Right lobe of liver (tissue), 6 donors: ENCODE measurements around the gene GPER1. TPM values are rescaled to one million over a fixed set of nuclear protein-coding genes. Genes with fewer than 3 reads are reported as not detected.

Experiments
- ATAC-seq, 4 donors: fragments of 200-7000 bp; cut with Tn5 transposase; one replicate each; pipeline ENCODE4 v1.9.1; 2020; ENCODE audit warnings: mild to moderate bottlenecking in 4 of 4, moderate library complexity in 4 of 4
- DNase-seq, 3 donors: peaks; one replicate each; pipeline ENCODE4 v3.0.0-alpha.2; 2020
- H3K27ac ChIP-seq, 3 donors: fragments of 200-600 bp; one replicate each; pipeline ENCODE4 v1.8.0; 2022
- H3K27me3 ChIP-seq, 2 donors: fragments of 200-600 bp; one replicate each; pipeline ENCODE4 v1.8.0; 2022
- H3K36me3 ChIP-seq, 4 donors: fragments of 200-600 bp; sonication (generic) in 1 of 4; one replicate each; pipeline versions ENCODE4 v1.5.1 to v1.8.0; 2017 to 2022; ENCODE audit warnings: control low read depth in 1 of 4
- H3K4me1 ChIP-seq, 4 donors: fragments of 200-600 bp; sonication (generic) in 1 of 4; one replicate each; pipeline versions ENCODE4 v1.5.1 to v1.8.0; 2017 to 2022; ENCODE audit warnings: control low read depth in 1 of 4
- H3K4me3 ChIP-seq, 3 donors: fragments of 200-600 bp; one replicate each; pipeline ENCODE4 v1.8.0; 2022
- H3K9me3 ChIP-seq, 4 donors: fragments of 200-600 bp; sonication (generic) in 1 of 4; one replicate each; pipeline versions ENCODE4 v1.5.1 to v1.8.0; 2017 to 2022; ENCODE audit warnings: control low read depth in 1 of 4
- CTCF ChIP-seq, 4 donors: fragments of 200-600 bp in 3 of 4; fragments of 450-650 bp in 1 of 4; IDR thresholded peaks; one replicate each; pipeline versions ENCODE4 v1.5.1 to v1.8.0; 2016 to 2022; ENCODE audit warnings: antibody characterized with exemption in 4 of 4, mild to moderate bottlenecking in 2 of 4
- POLR2A ChIP-seq: fragments of 450-650 bp; IDR thresholded peaks from one replicate; pipeline ENCODE4 v1.6.1; 2017; ENCODE audit warnings: antibody characterized with exemption, mild to moderate bottlenecking
- WGBS: methylation state at CpG from one replicate; pipeline ENCODE4 v1.1.6; 2018; ENCODE audit warnings: low coverage, low lambda C conversion rate; ENCODE audit not compliant: insufficient coverage; ENCODE audit errors: missing lambda C conversion rate; 5-methylcytosine and 5-hydroxymethylcytosine counted together
- intact Hi-C, 2 donors: fragments of 100-400 bp; cut with DNase I; formaldehyde crosslinking; loops; one replicate each; pipeline versions ENCODE4 v1.11.2 to v1.14.1; 2022
- total RNA-seq, 6 experiments: library from RNA; depleted of rRNA in 2 of 6; stranded (reverse); fragments of >200 nt in 2 of 6; fragmentation: NEBNext Ultra II Directional in 3 of 6; extraction: Animal tissue kit (Norgen Biotek cat#: 25700) in 3 of 6; gene quantifications; one replicate each; pipeline versions ENCODE4 v1.1.0 to v1.2.4, GENCODE V29; 2016 to 2023
- donor health status: DM: no; HTN: yes; CAD: no.
- donor health status: DM: no; HTN: no; CAD: no.
- donor health status: DM: no; HTN: no; CAD: no.
- donor health status: DM: no; HTN: yes; CAD: no.
- donor health status: DM: no; HTN: yes; CAD: no.

Gene GPER1
- total RNA-seq, 6 experiments from 2014 or later: 7.0 to 26.4 (median 11.9) TPM

DNA sequence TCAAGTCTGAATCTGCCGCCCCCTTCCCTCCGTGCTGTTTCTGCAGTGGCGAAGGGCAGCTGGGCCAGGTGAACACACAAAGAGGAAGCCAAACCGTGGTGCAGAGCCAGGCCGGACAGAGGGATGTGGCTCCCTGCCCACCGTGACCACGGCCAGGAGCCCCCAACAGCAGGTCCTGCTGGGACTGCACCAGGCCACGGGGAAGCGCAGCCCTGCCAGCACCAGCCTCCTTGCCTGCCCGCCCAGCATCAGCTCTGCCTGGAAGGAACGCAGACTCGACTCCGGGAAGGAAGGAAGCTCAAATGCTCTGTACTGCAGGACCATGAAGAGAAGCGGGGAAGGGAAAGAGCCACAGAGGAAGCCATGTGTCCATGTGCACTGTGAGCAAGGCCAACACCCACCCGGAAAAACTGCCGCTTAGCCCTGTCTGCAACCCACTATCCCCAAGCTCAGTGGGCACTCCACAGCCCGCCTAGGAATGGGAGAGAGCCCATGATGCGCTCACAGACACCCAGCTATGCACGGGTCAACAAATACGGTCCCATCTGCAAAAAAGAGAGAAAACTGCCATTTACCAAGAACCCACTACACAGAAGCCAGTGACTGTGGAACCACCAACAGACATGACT, 19.0 kb downstream of the GPER1 start:
- TF ChIP-seq CTCF (IDR thresholded peaks at IDR 0.05) (no peak), POLR2A (no peak)
- H3K27ac ChIP-seq: no peak overlapping the region
- peaks cover 0 to 19% (median 11%) of the 10 kb centered on the region in 4 donors for H3K4me1 ChIP-seq
- no peaks in the 10 kb centered on the region for H3K9me3 ChIP-seq
- 79% methylated on average over 7 of the region's 20 CpGs for WGBS
- ATAC-seq (no peak), DNase-seq (peak in 1 of 3 donors; percentile 27)
- H3K36me3 ChIP-seq: no peaks in the 10 kb centered on the region
- intact Hi-C loops: no loop called here
- H3K4me3 ChIP-seq: no peak overlapping the region
- H3K27me3 ChIP-seq: no peaks in the 10 kb centered on the region

DNA sequence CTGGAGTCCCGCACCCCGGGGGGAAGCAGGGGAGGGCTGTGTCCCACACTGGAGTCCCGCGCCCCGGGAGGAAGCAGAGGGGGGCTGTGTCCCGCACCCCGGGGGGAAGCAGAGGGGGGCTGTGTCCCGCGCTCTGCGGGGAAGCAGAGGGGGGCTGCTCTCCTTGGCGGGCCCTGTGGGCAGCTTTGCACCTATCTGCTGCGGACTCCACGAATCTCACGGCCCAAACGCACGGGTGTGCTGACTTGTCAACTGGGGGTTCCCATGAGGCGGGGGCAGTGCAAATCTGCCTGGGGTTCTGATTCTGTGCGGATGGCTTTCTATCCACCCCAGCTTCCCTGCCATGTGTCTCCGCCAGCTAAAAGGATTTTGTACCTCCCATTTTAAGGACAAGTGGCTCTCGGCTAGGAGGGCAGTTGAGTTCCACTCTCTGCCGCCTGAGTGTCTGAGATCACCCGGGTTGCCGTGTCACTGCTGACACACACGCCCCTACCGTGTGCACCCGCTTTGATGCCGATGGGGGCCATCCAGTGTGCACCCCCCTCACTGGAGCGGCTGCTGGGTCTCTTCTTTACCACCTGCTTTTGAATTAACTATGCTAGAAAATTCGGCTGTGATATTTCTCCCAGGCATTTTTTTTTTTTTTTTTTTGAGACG, 20.5 kb downstream of the GPER1 start:
- Histone ChIP-seq H3K36me3 (no peaks in the 10 kb centered on the region), H3K27me3 (no peaks in the 10 kb centered on the region), H3K9me3 (no peaks in the 10 kb centered on the region), H3K4me3 (no peak overlapping the region), H3K4me1 (peaks cover 0 to 5% (median 3%) of the 10 kb centered on the region in 4 donors), H3K27ac (no peak overlapping the region)
- WGBS: 90% methylated on average over 6 of the region's 30 CpGs
- DNase-seq (peak in 1 of 3 donors; percentile 35), ATAC-seq (no peak)
- no peak for TF ChIP-seq POLR2A
- no peak for TF ChIP-seq CTCF (IDR thresholded peaks at IDR 0.05)
- intact Hi-C loops: no loop called here

GRCh38 chr7:1109581-1110310, 21.8 kb downstream of the GPER1 start:
- H3K4me3 ChIP-seq: no peak overlapping the region
- no peaks in the 10 kb centered on the region for H3K4me1 ChIP-seq
- ATAC-seq (peak in 1 of 4 donors; percentile 19), DNase-seq (peak in 1 of 3 donors; percentile 43)
- H3K36me3 ChIP-seq: no peaks in the 10 kb centered on the region
- intact Hi-C loops: no loop called here
- over 99% methylated on average over 21 of the region's 55 CpGs for WGBS
- H3K9me3 ChIP-seq: no peaks in the 10 kb centered on the region
- H3K27me3 ChIP-seq: no peaks in the 10 kb centered on the region
- TF ChIP-seq POLR2A (no peak), CTCF (IDR thresholded peaks at IDR 0.05) (no peak)
- H3K27ac ChIP-seq: no peak overlapping the region

DNA sequence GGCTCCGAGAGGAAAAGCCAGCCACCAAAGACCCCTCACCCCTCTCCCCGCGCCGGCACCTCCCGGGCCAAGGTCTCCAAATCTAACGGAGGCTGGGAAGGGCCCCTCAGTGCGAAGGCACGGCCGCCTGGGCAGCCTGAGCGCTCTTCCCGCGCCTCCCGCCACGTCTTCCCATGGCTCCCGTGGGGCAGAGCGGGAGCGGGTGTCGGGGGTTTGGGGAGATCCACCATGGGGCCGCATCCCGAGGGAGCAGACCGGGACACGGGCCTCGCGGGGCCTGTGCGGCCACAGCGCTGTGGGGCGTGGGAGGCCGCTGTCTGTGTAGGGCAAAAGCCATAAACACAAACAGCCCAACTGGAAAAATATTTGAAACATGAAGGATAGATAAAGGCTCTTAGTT, 22.4 kb downstream of the GPER1 start:
- H3K9me3 ChIP-seq: no peaks in the 10 kb centered on the region
- peak in 1 of 3 donors; percentile 38 for DNase-seq
- H3K4me1 ChIP-seq: no peaks in the 10 kb centered on the region
- H3K36me3 ChIP-seq: no peaks in the 10 kb centered on the region
- TF ChIP-seq CTCF (IDR thresholded peaks at IDR 0.05) (no peak), POLR2A (no peak)
- H3K4me3 ChIP-seq: no peak overlapping the region
- H3K27me3 ChIP-seq: no peaks in the 10 kb centered on the region
- WGBS: 93% methylated on average over 20 of the region's 28 CpGs
- ATAC-seq: no peak
- H3K27ac ChIP-seq: no peak overlapping the region
- intact Hi-C loops: no loop called here
